Measurements from ENCODE around the gene TBCK.
"Not testable (repeated sequence)": the region's sequence is repeated elsewhere in the genome, so short reads cannot be mapped to it uniquely, and the experiment has no call there.

The TBCK gene

DNA sequence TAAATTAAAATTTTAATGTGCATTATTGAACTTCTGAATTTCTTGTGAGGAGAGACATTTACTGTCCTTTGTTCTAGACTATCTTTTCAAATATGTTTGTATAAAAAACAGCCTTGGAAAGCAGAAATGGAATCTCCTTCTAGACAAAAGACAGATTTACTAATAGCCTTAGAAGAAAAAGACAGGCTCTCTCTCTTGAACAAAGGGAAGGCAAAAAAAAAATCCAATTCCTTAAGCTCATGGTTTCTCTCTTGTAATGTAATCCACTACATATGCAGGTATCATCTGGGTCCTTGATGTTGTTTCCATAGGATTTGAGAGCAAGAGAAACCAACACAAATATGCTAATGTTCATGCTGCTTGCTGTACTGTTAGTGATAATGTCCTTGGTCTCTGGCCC, 106.0 kb downstream of the TBCK start:
- DNase-seq = no peak
- no peak for ATAC-seq

DNA sequence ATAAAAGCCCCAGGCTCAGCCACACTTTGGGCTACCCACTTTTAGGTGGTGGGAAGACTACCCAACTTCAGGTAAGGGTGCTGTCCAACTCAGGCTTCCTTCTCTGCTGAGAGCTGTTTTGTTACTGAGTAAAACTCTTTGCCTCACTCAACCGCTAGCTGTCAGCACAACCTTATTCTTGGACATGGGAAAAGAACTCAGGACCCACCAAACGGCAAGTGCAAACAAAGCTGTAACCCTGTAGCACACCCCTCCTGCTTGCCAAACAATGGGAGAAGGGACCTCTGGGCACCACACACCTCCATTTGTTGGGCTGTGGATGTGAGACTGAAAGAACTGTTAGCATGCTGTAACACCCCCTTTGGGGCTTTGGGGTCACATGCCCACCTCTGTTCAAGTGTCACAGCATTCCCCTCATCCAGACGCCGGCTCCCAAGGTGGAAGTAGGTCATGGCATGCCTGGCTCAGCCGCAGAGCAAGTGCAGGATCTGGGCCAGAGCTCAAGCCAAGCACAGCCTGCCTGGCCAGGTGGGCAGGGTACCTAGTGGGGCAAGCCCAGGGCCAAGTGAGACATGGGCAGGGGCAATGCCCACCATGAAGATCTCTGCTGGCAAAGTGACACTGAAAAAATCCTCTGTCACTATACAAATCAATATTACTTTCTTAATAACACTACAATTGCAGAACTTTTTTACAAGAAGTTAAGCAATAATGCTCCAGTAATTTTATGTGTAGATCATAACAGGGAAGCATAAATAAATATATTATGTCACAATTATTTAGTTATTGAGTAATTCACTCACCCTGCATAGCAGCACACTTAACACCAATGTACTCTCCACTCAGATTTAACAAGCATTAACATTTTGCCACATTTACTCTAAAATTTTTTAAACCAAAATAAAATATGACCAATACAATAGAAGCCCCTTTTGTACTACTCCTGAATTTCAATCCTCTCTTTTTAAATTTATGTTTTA, 107.2 kb downstream of the TBCK start:
- DNase-seq (no peak), ATAC-seq (no peak)

DNA sequence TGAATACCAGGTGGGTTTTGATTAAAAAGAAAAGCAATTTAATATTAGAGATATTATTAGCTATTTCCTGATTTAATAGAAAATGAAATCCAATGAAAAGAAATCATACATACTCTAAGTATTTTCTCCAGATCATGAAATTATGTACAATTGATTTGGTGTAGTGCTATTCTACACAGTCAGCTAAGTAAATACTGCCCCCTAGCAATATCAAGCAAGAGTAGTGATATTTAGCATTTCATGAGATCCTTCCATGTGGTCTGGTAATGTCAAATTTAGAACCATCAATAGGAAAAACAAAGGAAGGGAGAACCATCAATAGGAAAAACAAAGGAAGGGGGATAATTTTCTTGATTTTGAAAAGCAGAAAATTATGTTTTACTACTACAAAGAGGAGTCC, 114.6 kb downstream of the TBCK start:
- no peak for DNase-seq

GRCh38 chr4:106195435-106195950, 120.5 kb downstream of the TBCK start:
- no peak for DNase-seq
- no peak for ATAC-seq

More for the DNA sequence above, 114.6 kb downstream of the TBCK start:
- ATAC-seq = no peak

GRCh38 chr4:106194801-106195200, 121.2 kb downstream of the TBCK start:
- ATAC-seq (no peak), DNase-seq (no peak)

GRCh38 chr4:106192131-106192530, 123.9 kb downstream of the TBCK start:
- no peak for DNase-seq
- ATAC-seq = no peak

GRCh38 chr4:106186201-106186600, 129.8 kb downstream of the TBCK start:
- DNase-seq (no peak), ATAC-seq (no peak)

DNA sequence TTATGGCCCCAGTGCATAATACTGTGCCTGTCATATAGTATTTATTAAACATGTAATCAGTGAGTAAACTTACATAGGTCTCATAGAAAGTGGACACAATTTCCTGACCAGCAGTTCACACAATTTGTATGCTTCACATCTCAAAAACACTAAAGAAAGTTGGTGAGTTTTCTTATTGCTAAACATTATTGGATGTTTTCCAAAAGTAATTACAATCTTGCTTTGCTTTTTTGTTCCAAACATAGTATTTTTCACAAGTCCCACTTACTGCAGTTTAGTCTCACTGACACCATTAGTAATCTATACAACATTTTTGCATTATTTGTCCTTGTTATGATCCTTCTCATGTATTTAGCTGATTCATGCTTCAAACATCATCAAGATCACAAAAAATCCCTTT, 132.5 kb downstream of the TBCK start:
- no peak for DNase-seq
- ATAC-seq = no peak

DNA sequence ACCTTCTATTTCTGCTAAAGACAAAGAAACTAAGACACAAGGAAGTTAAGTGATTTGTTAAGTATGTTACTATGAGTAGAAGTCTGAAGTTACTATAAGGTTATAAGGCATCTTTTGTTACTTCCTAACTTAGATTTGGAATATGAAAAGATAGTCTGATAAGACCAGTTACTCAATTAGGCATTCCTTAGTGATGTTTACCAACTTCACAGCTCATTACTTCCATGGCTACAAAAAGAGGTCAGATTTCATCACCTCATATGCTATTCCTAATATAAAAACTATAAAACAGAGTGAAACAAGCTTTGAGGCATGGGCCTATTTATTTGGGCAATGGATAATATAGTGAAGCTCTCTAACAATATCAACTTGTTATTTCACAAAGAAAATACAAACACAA, 143.1 kb downstream of the TBCK start:
- ATAC-seq (no peak), DNase-seq (no peak)

DNA sequence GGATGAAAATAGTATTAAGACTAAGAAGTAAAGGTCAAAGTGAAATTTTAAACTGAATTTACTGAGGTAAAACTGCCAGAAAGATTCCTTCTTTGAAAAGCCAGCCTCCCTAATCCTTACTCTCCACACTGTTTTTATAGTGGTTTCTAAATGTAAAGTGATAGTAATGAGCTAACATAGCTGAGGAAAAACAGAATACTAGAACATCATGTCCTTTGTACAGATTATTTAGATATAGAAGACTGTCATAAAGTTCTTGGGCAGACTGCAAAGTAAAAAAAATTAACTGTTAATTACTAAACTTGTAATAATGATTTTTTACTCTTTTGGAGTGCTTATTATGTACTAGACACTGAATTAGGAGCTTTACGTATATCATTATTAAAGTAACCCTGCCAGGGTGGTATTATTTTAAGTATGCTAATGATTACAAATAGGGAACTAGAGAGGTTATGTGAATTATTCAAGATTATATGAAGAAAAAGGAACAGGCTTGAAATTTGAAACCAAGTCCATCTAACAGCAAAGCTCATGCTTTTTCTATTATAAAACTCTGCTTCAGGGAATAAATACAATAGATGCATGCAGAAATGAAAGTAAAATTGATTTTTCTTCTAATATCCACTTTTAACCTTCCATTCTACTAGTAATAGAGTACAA, 150.5 kb downstream of the TBCK start:
- no peak for ATAC-seq
- DNase-seq = no peak

DNA sequence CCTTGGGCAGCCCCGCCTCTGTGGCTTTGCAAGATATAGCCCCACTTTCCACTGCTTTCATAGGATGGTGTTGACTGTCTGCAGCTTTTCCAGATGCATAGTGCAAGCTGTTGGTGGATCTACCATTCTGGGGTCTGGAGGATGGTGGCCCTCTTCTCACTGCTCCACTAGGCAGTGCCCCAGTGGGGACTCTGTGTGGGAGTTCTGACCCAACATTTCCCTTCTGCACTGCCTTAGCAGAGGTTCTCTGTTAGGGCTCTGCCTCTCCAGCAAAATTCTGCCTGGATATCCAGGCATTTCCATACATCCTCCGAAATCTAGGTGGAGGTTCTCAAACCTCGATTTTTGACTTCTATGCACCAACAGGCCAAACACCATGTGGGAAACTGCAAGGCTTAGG, 153.7 kb downstream of the TBCK start:
- no peak for DNase-seq

GRCh38 chr4:106160560-106160959, 155.4 kb downstream of the TBCK start:
- DNase-seq = no peak

More for the DNA sequence above, 153.7 kb downstream of the TBCK start:
- no peak for ATAC-seq

GRCh38 chr4:106149911-106150310, 166.1 kb downstream of the TBCK start:
- no peak for ATAC-seq

More at GRCh38 chr4:106160560-106160959, 155.4 kb downstream of the TBCK start:
- no peak for ATAC-seq

GRCh38 chr4:106149026-106149425, 167.0 kb downstream of the TBCK start:
- DNase-seq (no peak), ATAC-seq (no peak)

More at GRCh38 chr4:106149911-106150310, 166.1 kb downstream of the TBCK start:
- no peak for DNase-seq

GRCh38 chr4:106142616-106143127, 173.3 kb downstream of the TBCK start:
- ATAC-seq (no peak), DNase-seq (no peak)

GRCh38 chr4:106140601-106141000, 175.4 kb downstream of the TBCK start:
- no peak for DNase-seq
- no peak for ATAC-seq

- no peak for ATAC-seq
- no peak for DNase-seq
Observed at GRCh38 chr4:106136777-106137331, 179.2 kb downstream of the TBCK start.

DNA sequence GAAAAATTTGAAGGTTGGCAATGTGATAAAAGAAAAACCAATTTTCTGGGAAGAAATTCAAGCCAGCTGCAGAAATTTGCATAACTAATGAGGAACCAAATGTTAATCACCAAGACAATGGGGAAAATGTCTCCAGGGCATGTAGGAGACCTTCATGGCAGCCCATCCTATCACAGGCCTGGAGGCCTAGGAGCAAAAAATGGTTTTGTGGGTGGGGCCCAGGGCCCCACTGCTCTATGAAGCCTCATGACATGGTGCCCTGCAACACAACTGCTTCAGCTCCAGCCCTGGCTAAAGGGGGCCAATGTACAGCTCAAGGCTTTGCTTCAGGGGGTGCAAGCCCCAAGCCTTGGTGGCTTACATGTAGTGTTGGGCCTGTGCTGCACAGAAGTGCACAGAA, 184.0 kb downstream of the TBCK start:
- no peak for ATAC-seq

DNA sequence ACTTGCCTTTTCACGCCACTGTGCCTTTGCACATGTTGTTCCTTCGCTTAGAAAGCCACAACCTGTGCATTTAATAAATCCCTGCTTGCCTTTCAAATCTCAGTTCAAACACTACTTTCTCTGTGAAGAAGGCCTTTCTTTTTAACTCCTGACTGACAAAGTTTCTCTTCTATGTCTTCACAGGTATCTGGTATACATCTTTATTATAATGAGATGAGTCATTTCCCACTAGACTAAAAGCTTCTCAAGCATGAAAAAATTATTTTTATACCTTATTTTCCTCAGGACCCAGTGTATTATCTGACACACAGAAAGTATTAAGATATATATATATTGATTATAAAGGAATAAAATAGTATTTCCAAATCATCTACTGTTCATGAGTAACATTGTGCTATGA, 189.9 kb downstream of the TBCK start:
- DNase-seq (no peak), ATAC-seq (no peak)

More for the DNA sequence above, 184.0 kb downstream of the TBCK start:
- no peak for DNase-seq

DNA sequence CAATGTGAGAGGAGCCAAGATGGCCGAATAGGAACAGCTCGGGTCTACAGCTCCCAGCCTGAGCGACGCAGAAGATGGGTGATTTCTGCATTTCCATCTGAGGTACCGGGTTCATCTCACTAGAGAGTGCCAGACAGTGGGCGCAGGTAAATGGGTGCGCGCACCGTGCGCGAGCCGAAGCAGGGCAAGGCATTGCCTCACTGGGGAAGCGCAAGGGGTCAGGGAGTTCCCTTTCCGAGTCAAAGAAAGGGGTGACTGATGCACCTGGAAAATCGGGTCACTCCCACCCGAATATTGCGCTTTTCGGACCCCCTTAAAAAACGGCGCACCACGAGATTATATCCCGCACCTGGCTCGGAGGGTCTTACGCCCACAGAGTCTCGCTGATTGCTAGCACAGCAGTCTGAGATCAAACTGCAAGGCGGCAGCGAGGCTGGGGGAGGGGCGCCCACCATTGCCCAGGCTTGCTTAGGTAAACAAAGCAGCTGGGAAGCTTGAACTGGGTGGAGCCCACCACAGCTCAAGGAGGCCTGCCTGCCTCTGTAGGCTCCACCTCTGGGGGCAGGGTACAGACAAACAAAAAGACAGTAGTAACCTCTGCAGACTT, 196.0 kb downstream of the TBCK start:
- ATAC-seq, DNase-seq: not testable (repeated sequence)

GRCh38 chr4:106116025-106116424, 200.0 kb downstream of the TBCK start:
- no peak for DNase-seq
- no peak for ATAC-seq

DNA sequence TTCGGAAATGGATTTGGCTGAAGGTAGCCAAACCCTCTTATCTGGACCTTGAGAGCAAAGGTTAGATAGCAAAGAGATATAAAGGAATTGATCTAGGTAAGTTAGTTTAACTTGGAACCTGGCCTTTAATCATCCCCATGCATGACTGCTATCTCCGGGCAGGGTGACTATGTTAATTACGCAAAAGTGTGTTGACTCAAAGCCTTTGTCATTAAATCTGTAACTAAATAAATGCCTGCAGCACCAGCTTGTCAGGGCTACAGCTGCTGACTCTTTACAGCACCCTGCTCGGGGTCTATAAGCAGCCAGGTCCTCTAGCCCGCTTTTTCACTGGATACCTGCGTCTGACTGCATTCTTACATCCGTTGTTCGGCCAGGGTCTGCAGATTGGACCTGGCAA, 201.7 kb downstream of the TBCK start:
- DNase-seq (no peak), ATAC-seq (no peak)

All from stimulated activated naive CD8-positive, alpha-beta T cell treated with anti-CD3 and anti-CD28 coated beads, Interleukin-15, Interleukin-2, amounts not matched to agents 100 U/mL and 50 U/mL, for 24 hours (primary cell).